Measurements from ENCODE around the gene HERC4.

- TF ChIP-seq CTCF (conservative IDR thresholded peaks at IDR 0.05 in 1 of 2, IDR thresholded peaks at IDR 0.05 in 1 of 2; ENCODE audit: low read depth in 1 of 2, low read length in 2 of 2) (no peak), EZH2 (IDR thresholded peaks at IDR 0.05; ENCODE audit: low read length, missing control alignments) (no peak)
Observed at GRCh38 chr10:68047122-68047521, 28.0 kb downstream of the HERC4 start.

All from fibroblast of lung (primary cell).